NT2/D1 (cell line): ENCODE data around the gene RHOB.

ENCODE experiments used
- DNase-seq: peaks from one replicate; pipeline ENCODE4 v3.0.0-alpha.2; 2011; ENCODE audit warnings: low read depth, low spot score
- H3K27me3 ChIP-seq: 2 replicates; pipeline ENCODE4 v1.6.0; 2011; ENCODE audit warnings: mild to moderate bottlenecking; ENCODE audit not compliant: insufficient read length, insufficient read depth
- H3K36me3 ChIP-seq: 2 replicates; pipeline ENCODE4 v1.6.1; 2011; ENCODE audit warnings: mild to moderate bottlenecking, low read length, mixed read lengths; ENCODE audit not compliant: insufficient read depth, insufficient read length
- H3K4me1 ChIP-seq: 2 replicates; pipeline ENCODE4 v1.5.1; 2011; ENCODE audit not compliant: insufficient read depth, insufficient read length
- H3K4me3 ChIP-seq: 2 replicates; pipeline ENCODE4 v1.5.1; 2011; ENCODE audit warnings: low read depth; ENCODE audit not compliant: insufficient read length
- H3K9ac ChIP-seq: 2 replicates; pipeline ENCODE4 v1.6.0; 2011; ENCODE audit warnings: low read depth; ENCODE audit not compliant: insufficient read length
- H3K9me3 ChIP-seq: 2 replicates; pipeline ENCODE4 v1.5.1; 2011; ENCODE audit warnings: mild to moderate bottlenecking, low read length; ENCODE audit not compliant: insufficient read depth
- SUZ12 ChIP-seq: IDR thresholded peaks from 2 replicates; pipeline ENCODE4 v1.6.1; 2011; ENCODE audit not compliant: insufficient read length, insufficient read depth; ENCODE audit errors: extremely low read depth
- YY1 ChIP-seq: IDR thresholded peaks from 2 replicates; pipeline ENCODE4 v1.6.1; 2011; ENCODE audit not compliant: insufficient read length, insufficient read depth
- ZNF274 ChIP-seq: IDR thresholded peaks from 2 replicates; pipeline ENCODE4 v1.6.1; 2011; ENCODE audit warnings: mild to moderate bottlenecking, low read depth, low read length

The RHOB gene

DNA sequence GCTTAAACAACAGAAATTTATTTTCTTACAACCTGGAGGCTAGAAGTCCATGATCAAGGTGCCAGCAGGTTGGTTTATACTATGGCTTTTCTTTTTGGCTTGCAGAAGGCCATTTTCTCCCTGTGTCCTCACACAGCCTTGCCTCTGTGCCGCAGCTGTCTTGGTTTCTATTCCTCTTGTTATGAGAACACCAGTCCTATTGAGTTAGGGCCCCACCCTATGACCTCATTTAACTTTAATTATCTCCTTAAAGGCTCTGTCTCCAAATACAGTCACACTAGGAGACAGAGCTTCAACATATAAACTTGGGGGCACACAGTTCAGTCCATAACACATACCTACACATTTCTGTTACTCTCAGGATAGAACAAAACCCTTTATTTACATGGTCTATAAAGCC, 17.3 kb upstream of the RHOB start:
- TF ChIP-seq YY1 (no peak), SUZ12 (no peak), ZNF274 (no peak)
- Histone ChIP-seq H3K36me3 (no peaks in the 10 kb centered on the region), H3K9me3 (no peaks in the 10 kb centered on the region), H3K4me1 (no peaks in the 10 kb centered on the region), H3K27me3 (no peaks in the 10 kb centered on the region), H3K4me3 (no peak overlapping the region), H3K9ac (no peak overlapping the region)
- DNase-seq, result no peak

DNA sequence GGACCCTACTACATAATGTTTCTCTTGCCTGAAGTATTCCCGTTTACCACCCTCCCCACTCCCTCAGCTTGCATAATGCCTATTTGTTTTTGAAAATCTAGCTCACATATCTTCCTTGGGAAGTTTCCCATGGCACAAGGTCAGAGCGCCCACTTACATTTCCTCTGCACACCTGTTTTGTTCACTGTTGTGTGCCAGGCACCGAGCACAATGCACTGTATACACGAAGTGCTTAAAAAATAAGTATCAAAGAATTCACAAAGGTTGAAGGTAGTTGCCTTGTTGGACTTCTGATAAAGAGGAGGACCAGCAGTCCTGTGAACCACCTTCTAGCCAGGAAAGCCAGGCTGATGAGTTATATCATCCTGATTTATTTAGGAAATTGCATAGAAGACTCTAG, 16.8 kb upstream of the RHOB start:
- TF ChIP-seq ZNF274 (no peak), YY1 (no peak), SUZ12 (no peak)
- no peaks in the 10 kb centered on the region for H3K4me1 ChIP-seq
- H3K36me3 ChIP-seq, result no peaks in the 10 kb centered on the region
- no peaks in the 10 kb centered on the region for H3K9me3 ChIP-seq
- no peak overlapping the region for H3K9ac ChIP-seq
- no peak overlapping the region for H3K4me3 ChIP-seq
- no peaks in the 10 kb centered on the region for H3K27me3 ChIP-seq
- DNase-seq, result no peak

DNA sequence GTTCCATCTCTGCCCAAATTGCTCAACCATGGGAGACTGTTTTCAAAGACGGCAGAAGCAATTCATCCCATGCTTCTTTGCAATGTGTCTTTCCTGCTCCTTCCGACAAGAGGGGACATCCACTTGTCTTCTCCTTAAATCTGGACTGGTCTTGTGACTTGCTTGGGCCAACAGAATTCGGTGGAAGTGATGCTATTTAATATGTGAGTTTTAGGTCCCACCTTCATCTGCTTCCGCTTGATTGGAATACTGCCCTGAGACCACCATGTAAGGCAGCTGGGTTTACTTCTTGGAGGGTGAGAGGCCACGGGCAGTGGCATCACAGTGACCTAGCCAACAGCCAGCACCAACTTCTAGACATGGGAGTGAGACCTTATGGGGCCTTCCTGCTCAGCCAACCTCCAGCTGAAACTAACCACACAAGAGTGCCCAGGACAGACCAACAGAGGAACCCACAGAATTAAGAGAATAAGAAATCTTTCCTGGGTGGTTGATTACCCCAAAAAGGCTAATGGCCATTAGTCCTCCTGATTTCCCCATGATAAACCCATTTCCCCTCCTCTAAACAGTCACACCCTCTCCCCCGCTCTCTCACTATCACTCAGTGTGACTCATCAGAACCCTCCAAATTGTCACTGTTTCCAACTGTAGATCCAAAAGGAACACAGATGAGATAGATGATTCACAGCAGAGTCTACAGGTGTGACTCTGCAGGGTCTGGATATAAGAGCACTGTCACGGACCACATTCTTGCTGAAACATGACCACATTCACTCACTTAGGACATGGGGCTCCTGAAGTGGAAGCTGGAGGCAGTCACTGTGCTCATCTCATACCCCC, 16.2 kb upstream of the RHOB start:
- H3K4me3 ChIP-seq, result no peak overlapping the region
- TF ChIP-seq ZNF274 (no peak), SUZ12 (no peak), YY1 (no peak)
- H3K9ac ChIP-seq, result no peak overlapping the region
- H3K36me3 ChIP-seq, result no peaks in the 10 kb centered on the region
- H3K27me3 ChIP-seq, result no peaks in the 10 kb centered on the region
- DNase-seq, result no peak
- no peaks in the 10 kb centered on the region for H3K4me1 ChIP-seq
- H3K9me3 ChIP-seq, result no peaks in the 10 kb centered on the region

DNA sequence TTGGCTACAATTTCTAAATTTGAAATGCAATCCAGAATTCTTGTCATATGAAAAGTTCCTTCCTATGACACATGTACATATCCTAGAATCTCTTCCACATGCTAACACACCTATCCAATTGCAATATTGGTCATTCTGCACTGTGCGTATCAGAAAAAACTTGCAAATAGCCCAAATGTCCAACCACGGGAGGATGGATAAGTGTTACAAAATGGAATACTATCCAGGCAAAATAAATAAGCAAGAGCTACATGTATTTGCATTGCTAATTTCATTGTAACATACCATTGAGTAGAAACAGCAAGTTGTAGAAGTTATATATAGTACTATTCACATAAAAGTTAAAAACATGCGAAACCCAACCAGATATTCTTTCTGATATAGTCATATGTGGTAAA, 15.6 kb upstream of the RHOB start:
- Histone ChIP-seq H3K27me3 (no peaks in the 10 kb centered on the region), H3K4me1 (no peaks in the 10 kb centered on the region), H3K9ac (no peak overlapping the region), H3K4me3 (no peak overlapping the region), H3K9me3 (no peaks in the 10 kb centered on the region), H3K36me3 (no peaks in the 10 kb centered on the region)
- no peak for DNase-seq
- TF ChIP-seq SUZ12 (no peak), ZNF274 (no peak), YY1 (no peak)

DNA sequence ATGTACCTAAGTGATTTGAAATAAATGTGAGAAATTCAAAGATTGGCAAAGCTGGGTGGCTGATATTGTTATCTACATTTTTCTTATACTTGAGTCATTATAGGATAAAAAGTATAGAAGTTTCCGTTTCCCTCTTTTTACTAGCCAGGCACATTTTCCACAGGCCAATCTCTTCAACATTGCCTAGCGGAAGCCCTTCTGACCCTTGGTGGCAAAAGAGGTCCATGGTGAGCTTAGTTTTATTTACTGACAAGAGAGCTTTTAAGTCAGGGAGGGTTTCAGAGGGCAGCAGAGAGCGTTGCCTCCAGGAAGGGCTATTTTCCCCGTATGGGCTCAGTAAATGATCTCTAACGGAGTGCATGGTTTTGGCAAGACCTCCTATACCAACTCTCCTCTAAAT, 15.1 kb upstream of the RHOB start:
- no peaks in the 10 kb centered on the region for H3K27me3 ChIP-seq
- H3K4me1 ChIP-seq, result no peaks in the 10 kb centered on the region
- no peaks in the 10 kb centered on the region for H3K9me3 ChIP-seq
- H3K9ac ChIP-seq, result no peak overlapping the region
- no peaks in the 10 kb centered on the region for H3K36me3 ChIP-seq
- H3K4me3 ChIP-seq, result no peak overlapping the region
- TF ChIP-seq SUZ12 (no peak), YY1 (no peak), ZNF274 (no peak)
- DNase-seq, result no peak

DNA sequence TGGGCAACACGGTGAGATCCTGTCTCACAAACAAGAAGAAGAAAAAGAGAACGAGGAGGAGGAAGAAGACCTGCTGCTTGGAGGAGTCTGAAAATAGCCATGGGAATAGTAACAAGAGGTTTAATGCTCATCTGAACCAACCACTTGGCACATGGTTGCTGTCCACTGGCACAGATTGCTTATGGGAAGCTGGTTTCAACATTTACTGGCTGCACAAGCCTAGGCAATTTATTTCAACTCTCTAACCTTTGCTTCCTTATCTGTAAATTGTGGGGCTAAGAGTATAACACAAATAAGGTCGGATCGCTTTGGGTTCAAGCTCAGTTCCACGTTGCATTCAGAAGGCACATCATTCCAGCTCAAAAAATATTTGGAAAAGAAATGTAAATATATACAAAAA, 14.2 kb upstream of the RHOB start:
- Histone ChIP-seq H3K4me1 (no peaks in the 10 kb centered on the region), H3K4me3 (no peak overlapping the region), H3K36me3 (no peaks in the 10 kb centered on the region), H3K27me3 (no peaks in the 10 kb centered on the region), H3K9me3 (no peaks in the 10 kb centered on the region), H3K9ac (no peak overlapping the region)
- TF ChIP-seq ZNF274 (no peak), YY1 (no peak), SUZ12 (no peak)
- DNase-seq, result no peak

DNA sequence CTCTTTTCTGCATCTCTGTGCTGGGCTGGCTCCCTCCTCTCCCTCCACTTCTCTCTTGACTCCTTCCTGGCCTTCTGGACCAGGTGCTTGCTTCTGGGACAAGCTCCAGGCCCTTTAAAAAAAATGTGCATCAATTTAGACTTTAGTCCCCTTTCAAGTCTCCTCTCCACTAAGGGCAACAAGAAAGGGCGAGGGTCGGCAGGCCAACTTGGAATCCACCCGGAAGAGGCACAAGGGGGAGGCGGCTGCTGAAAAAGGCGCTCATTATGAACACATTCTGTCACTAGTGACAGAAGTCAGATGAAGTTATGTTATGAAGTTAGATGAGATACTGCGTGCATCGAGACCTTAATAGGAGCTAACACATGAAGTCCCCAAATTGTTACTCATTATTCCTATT, 13.6 kb upstream of the RHOB start:
- no peak for DNase-seq
- no peak for TF ChIP-seq ZNF274
- no peaks in the 10 kb centered on the region for H3K27me3 ChIP-seq
- no peak overlapping the region for H3K4me3 ChIP-seq
- H3K9me3 ChIP-seq, result no peaks in the 10 kb centered on the region
- no peaks in the 10 kb centered on the region for H3K36me3 ChIP-seq
- H3K9ac ChIP-seq, result no peak overlapping the region
- no peaks in the 10 kb centered on the region for H3K4me1 ChIP-seq
